CD4-positive, alpha-beta T cell (primary cell): ENCODE measurements around the gene SLC9A6. TPM values are rescaled to one million over a fixed set of nuclear protein-coding genes. Genes with fewer than 3 reads are reported as not detected.

Experiments
- ATAC-seq: fragments of 200-7000 bp; cut with Tn5 transposase; one replicate; pipeline ENCODE4 v1.10.0; 2022; ENCODE audit warnings: mild to moderate bottlenecking; ENCODE audit not compliant: poor library complexity
- CTCF ChIA-PET: fragments of 350-600 bp; sonication (Branson Sonifier 250); formaldehyde crosslinking; loops from one replicate; lab custom pipeline; 2021; ENCODE audit warnings: antibody characterized with exemption, inconsistent platforms; lab: Charles Lee
- POLR2A ChIA-PET: fragments of 350-600 bp; sonication (Branson Sonifier 250); formaldehyde crosslinking; loops from one replicate; lab custom pipeline; 2021; ENCODE audit warnings: antibody characterized with exemption, inconsistent platforms; lab: Charles Lee
- DNase-seq, 14 experiments: peaks; one replicate each; pipeline ENCODE4 v3.0.0-alpha.2; 2013 to 2020; ENCODE audit warnings: mixed read lengths in 2 of 14
- H3K27ac ChIP-seq, 2 donors: one replicate each; pipeline versions ENCODE4 v1.5.1 to v1.7.0; 2013; ENCODE audit warnings: low read length in 2 of 2, low read depth in 1 of 2, mild to moderate bottlenecking in 1 of 2
- H3K27me3 ChIP-seq, 2 experiments: 1 replicate in 1 of 2; 2 replicates in 1 of 2; pipeline versions ENCODE4 v1.6.1 to v1.7.0; 2013; ENCODE audit warnings: low read length in 2 of 2, control low read depth in 1 of 2, mild to moderate bottlenecking in 1 of 2, moderate library complexity in 1 of 2; ENCODE audit not compliant: insufficient read depth in 2 of 2, control insufficient read depth in 1 of 2
- H3K36me3 ChIP-seq: one replicate; pipeline ENCODE4 v1.6.1; 2013; ENCODE audit warnings: low read length, control low read depth; ENCODE audit not compliant: insufficient read depth
- H3K4me1 ChIP-seq: one replicate; pipeline ENCODE4 v1.6.1; 2013; ENCODE audit warnings: low read length, control low read depth; ENCODE audit not compliant: insufficient read depth
- H3K4me3 ChIP-seq: one replicate; pipeline ENCODE4 v1.5.1; 2013; ENCODE audit warnings: mild to moderate bottlenecking, low read length, moderate library complexity
- H3K9me3 ChIP-seq, 2 experiments: 1 replicate in 1 of 2; 2 replicates in 1 of 2; pipeline versions ENCODE4 v1.6.1 to v1.7.0; 2013; ENCODE audit warnings: low read length in 2 of 2, mild to moderate bottlenecking in 2 of 2, control low read depth in 1 of 2, moderate library complexity in 1 of 2; ENCODE audit not compliant: control insufficient read depth in 1 of 2, insufficient read depth in 1 of 2
- H3K27ac Mint-ChIP-seq: one replicate; pipeline ENCODE4 v1.8.0; 2020; ENCODE audit warnings: mixed read lengths
- H3K27me3 Mint-ChIP-seq: one replicate; pipeline ENCODE4 v1.8.0; 2021; ENCODE audit warnings: mixed read lengths
- H3K36me3 Mint-ChIP-seq: one replicate; pipeline ENCODE4 v1.8.0; 2021; ENCODE audit warnings: low read depth, mixed read lengths
- H3K4me1 Mint-ChIP-seq: one replicate; pipeline ENCODE4 v1.8.0; 2021; ENCODE audit warnings: low read depth, mixed read lengths
- H3K4me3 Mint-ChIP-seq: one replicate; pipeline ENCODE4 v1.8.0; 2020; ENCODE audit warnings: mild to moderate bottlenecking, mixed read lengths
- H3K9me3 Mint-ChIP-seq: one replicate; pipeline ENCODE4 v1.8.0; 2020; ENCODE audit warnings: mixed read lengths
- intact Hi-C, 2 experiments: fragments of 100-400 bp; cut with DNase I in 1 of 2; cut with micrococcal nuclease in 1 of 2; formaldehyde crosslinking; loops; one replicate each; pipeline versions ENCODE4 v1.15.1 to v1.9.0; 2023 to 2025; cut with DNase I, micrococcal nuclease
- polyA plus RNA-seq, 2 donors: library from polyadenylated mRNA; unstranded; fragments of 120-200 nt; gene quantifications; one replicate each; pipeline ENCODE4 v1.2.1, GENCODE V29; 2013
- total RNA-seq, 174 experiments: library from RNA in 2 of 174; stranded (reverse) in 2 of 174; gene quantifications; one replicate each; pipeline ENCODE4 v1.2.3 and lab custom pipeline; 2021 to 2026
- TF ChIP-seq, protein P1 (sequence below): fragments of 200-600 bp; IDR thresholded peaks from one replicate; pipeline ENCODE4 v1.8.0; 2022; ENCODE audit warnings: antibody characterized with exemption, mild to moderate bottlenecking

SLC9A6 gene
- total RNA-seq (10 to 100 TPM; 17.8 to 20.0 TPM), total RNA-seq (lab: John Stamatoyannopoulos, UW) (11.9 to 72.4 (median 49.8) reads per million in 172 experiments)
- polyA plus RNA-seq (2013, experiment 1 of 2), result 15.2 TPM
- polyA plus RNA-seq (2013, experiment 2 of 2), result 14.3 TPM

DNA sequence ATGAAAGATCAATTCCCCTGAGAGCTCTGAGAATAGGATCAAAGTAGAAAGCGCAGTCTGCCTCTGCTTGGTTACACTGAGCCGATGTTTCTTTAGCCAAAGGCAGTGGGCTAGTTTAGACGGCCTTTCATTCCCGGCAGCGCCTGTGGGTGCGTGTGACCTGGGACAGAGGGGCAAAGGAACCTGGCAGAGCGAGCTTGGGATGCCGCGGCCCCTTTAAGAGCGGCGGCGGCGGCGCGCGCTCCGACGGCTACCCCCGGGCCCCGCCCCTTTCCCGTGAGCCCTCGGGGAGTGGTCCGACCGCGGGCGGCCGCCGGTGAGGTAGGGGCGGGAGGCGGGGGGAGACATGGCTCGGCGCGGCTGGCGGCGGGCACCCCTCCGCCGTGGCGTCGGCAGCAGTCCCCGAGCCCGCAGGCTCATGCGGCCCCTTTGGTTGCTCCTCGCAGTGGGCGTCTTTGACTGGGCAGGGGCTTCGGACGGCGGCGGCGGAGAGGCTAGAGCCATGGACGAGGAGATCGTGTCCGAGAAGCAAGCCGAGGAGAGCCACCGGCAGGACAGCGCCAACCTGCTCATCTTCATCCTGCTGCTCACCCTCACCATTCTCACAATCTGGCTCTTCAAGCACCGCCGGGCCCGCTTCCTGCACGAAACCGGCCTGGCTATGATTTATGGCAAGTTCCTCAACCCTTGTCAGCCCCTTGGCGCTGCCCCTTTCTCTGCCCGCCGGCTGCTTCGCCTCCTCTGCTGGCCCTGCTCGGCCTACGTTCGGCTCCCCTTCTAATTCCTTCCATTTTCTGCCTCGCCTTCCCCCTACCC, at the start of gene SLC9A6:
SLC9A6 (plus strand) TSS at position 279 of the 816 bp plus-strand sequence; CDS start at position 503, 224 bp downstream.
- no peaks in the 10 kb centered on the region for H3K9me3 Mint-ChIP-seq
- TF ChIP-seq, protein P1, sequence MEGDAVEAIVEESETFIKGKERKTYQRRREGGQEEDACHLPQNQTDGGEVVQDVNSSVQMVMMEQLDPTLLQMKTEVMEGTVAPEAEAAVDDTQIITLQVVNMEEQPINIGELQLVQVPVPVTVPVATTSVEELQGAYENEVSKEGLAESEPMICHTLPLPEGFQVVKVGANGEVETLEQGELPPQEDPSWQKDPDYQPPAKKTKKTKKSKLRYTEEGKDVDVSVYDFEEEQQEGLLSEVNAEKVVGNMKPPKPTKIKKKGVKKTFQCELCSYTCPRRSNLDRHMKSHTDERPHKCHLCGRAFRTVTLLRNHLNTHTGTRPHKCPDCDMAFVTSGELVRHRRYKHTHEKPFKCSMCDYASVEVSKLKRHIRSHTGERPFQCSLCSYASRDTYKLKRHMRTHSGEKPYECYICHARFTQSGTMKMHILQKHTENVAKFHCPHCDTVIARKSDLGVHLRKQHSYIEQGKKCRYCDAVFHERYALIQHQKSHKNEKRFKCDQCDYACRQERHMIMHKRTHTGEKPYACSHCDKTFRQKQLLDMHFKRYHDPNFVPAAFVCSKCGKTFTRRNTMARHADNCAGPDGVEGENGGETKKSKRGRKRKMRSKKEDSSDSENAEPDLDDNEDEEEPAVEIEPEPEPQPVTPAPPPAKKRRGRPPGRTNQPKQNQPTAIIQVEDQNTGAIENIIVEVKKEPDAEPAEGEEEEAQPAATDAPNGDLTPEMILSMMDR, result no peak
- peak within 1 kb of the TSS; percentile 89 for H3K27ac Mint-ChIP-seq
- Histone ChIP-seq H3K27me3 (no peaks in the 10 kb centered on the region), H3K27ac (peak within 1 kb of the TSS; percentile 70), H3K4me1 (peaks cover 31% of the 10 kb centered on the region), H3K9me3 (no peaks in the 10 kb centered on the region), H3K36me3 (no peaks in the 10 kb centered on the region), H3K4me3 (peak within 1 kb of the TSS; percentile 87)
- CTCF ChIA-PET, result interaction anchor here (0.7 to 1.6 kb wide), 2 partner anchors 8 to 11 kb away, joined by 3 to 4 read pairs; no protein-coding TSS in a partner anchor
- POLR2A ChIA-PET, result interaction anchor here (0.6 to 2.2 kb wide), 3 partner anchors 11 to 982 kb away, joined by 3 to 33 read pairs (median 3); partner anchors contain the start of gene MMGT1
- no peaks in the 10 kb centered on the region for H3K27me3 Mint-ChIP-seq
- H3K4me1 Mint-ChIP-seq, result peaks cover 68% of the 10 kb centered on the region
- peak; percentile 84 for ATAC-seq
- H3K36me3 Mint-ChIP-seq, result peaks cover 16% of the 10 kb centered on the region
- H3K4me3 Mint-ChIP-seq, result peak within 1 kb of the TSS; percentile 97
- peak; percentile 38 to 83 (median 59) for DNase-seq
- intact Hi-C loops, result loop anchor here in 1 of 2 experiments (5.0 to 10.0 kb wide), 2 partner anchors 159 to 507 kb away; partner anchors contain the start of gene FHL1

DNA sequence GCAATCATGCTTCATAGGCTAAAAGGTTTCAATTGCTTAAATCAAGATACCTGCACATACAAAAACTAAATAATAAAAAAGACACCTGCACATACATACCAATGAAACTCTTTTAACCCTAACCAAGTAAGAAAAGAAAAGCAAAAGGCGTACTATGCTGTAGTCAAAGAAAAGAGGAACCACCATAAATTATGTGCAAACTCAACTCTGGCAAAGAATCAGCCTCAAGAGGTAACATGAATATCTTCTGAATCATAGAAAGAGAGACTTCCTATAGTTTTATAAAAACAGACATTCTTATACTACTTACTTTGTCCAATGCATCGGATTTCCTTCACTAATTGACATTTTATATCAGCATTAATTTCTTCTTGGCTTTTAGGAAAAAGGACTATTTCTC, 40.7 kb upstream of the SLC9A6 start:
- Histone ChIP-seq H3K27me3 (no peaks in the 10 kb centered on the region), H3K36me3 (no peaks in the 10 kb centered on the region), H3K4me1 (no peaks in the 10 kb centered on the region), H3K27ac (no peak overlapping the region), H3K9me3 (peaks cover 0 to 5% of the 10 kb centered on the region in 2 experiments), H3K4me3 (no peak overlapping the region)
- DNase-seq (no peak), ATAC-seq (no peak)
- Mint-ChIP-seq H3K27ac (no peak overlapping the region), H3K27me3 (no peaks in the 10 kb centered on the region), H3K36me3 (peaks cover 7% of the 10 kb centered on the region), H3K4me3 (no peak overlapping the region), H3K4me1 (no peaks in the 10 kb centered on the region), H3K9me3 (no peaks in the 10 kb centered on the region)
- ChIA-PET POLR2A (no interaction called here), CTCF (no interaction called here)
- TF ChIP-seq, protein P1, result no peak
- intact Hi-C loops, result no loop called here

DNA sequence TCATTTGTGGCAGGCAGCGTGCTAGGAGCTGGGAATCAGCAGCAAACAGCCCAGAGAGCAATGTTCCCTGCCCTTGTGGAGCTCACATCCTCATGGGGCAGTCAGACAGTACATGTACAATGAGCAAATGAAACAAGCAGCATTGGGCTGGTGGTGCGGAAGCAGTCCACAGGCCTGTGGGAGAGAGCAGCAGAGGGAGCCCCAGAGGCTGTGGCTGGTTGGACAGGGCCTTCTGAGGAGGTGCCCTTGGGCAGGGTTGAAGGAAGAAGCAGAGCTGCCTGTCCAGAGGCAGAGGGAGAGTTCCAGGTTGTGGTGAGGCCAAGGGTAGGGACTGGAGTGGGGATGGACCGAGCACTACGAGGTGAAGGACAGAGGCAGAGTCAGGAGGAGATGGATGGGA, 33.9 kb upstream of the SLC9A6 start:
- Histone ChIP-seq H3K4me3 (no peak overlapping the region), H3K36me3 (no peaks in the 10 kb centered on the region), H3K4me1 (no peaks in the 10 kb centered on the region), H3K27me3 (no peaks in the 10 kb centered on the region), H3K27ac (no peak overlapping the region), H3K9me3 (no peaks in the 10 kb centered on the region)
- DNase-seq (no peak), ATAC-seq (no peak)
- Mint-ChIP-seq H3K4me3 (no peak overlapping the region), H3K27me3 (no peaks in the 10 kb centered on the region), H3K36me3 (no peaks in the 10 kb centered on the region), H3K9me3 (no peaks in the 10 kb centered on the region), H3K4me1 (no peaks in the 10 kb centered on the region), H3K27ac (no peak overlapping the region)
- TF ChIP-seq, protein P1, result no peak
- CTCF ChIA-PET, result no interaction called here
- POLR2A ChIA-PET, result no interaction called here
- intact Hi-C loops, result no loop called here
